Measurements from ENCODE around the gene MCL1.
"Not testable (repeated sequence)": the region's sequence is repeated elsewhere in the genome, so short reads cannot be mapped to it uniquely, and the experiment has no call there.

Gene MCL1

DNA sequence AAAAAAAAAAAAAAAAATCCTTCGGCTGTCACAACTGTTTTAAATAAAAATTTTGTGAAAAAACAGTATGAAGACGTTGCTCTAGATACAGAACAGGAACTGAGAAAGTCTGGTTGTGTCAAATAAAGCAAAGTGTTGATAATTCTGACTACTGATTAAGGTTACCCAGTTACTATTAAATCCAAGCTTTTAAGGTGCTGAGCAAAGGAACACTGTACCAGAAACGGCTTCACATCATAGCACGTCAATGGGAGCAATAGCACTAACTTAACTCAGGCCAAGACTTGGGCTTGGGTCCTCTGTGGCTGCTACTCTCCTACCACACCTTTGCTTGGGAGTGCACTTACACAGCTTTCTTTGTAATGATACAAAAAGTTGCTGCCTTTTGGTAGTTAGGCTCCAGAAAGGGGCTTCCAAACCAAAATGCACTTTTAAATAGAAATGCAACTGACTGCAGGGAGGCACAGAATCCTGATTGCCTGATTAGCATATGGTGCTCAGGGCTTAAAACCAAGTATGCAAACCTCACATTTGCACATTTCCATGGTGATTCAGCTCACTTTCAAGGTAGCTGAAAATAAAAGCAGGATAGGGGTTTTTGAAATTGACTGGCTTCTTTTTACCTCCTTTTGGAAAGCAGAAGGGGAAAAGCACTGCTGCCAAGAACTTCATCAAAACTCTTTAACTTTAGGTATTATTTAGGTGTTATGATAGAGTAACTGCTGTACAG, 6.3 kb downstream of the MCL1 start:
- H3K4me3 ChIP-seq (ENCODE audit: low read length): no peak overlapping the region
- DNase-seq (ENCODE audit: low read depth): peak; percentile 35
- TF ChIP-seq, protein P1, sequence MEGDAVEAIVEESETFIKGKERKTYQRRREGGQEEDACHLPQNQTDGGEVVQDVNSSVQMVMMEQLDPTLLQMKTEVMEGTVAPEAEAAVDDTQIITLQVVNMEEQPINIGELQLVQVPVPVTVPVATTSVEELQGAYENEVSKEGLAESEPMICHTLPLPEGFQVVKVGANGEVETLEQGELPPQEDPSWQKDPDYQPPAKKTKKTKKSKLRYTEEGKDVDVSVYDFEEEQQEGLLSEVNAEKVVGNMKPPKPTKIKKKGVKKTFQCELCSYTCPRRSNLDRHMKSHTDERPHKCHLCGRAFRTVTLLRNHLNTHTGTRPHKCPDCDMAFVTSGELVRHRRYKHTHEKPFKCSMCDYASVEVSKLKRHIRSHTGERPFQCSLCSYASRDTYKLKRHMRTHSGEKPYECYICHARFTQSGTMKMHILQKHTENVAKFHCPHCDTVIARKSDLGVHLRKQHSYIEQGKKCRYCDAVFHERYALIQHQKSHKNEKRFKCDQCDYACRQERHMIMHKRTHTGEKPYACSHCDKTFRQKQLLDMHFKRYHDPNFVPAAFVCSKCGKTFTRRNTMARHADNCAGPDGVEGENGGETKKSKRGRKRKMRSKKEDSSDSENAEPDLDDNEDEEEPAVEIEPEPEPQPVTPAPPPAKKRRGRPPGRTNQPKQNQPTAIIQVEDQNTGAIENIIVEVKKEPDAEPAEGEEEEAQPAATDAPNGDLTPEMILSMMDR (conservative IDR thresholded peaks at IDR 0.05; ENCODE audit: low read length): no peak

DNA sequence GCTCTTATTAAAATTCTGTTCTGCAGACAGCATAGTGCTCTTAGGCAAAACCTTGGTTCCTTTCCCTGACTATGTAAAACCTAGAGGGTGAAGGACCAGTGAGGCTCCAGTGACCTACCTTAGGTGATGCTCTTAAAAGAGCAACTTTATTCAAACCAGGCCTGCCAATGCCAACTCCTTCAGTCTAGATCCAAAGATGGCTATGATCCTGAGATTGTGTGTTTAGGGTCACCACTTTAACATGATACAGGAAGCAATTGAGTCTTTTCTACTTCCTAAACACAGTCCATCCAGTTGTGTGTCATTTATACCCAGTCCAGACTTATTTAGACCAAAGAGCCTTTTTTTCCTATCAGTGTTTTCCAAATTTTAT, 10.8 kb downstream of the MCL1 start:
- H3K4me3 ChIP-seq (ENCODE audit: low read length): no peak overlapping the region
- TF ChIP-seq, protein P1 (conservative IDR thresholded peaks at IDR 0.05; ENCODE audit: low read length): no peak

DNA sequence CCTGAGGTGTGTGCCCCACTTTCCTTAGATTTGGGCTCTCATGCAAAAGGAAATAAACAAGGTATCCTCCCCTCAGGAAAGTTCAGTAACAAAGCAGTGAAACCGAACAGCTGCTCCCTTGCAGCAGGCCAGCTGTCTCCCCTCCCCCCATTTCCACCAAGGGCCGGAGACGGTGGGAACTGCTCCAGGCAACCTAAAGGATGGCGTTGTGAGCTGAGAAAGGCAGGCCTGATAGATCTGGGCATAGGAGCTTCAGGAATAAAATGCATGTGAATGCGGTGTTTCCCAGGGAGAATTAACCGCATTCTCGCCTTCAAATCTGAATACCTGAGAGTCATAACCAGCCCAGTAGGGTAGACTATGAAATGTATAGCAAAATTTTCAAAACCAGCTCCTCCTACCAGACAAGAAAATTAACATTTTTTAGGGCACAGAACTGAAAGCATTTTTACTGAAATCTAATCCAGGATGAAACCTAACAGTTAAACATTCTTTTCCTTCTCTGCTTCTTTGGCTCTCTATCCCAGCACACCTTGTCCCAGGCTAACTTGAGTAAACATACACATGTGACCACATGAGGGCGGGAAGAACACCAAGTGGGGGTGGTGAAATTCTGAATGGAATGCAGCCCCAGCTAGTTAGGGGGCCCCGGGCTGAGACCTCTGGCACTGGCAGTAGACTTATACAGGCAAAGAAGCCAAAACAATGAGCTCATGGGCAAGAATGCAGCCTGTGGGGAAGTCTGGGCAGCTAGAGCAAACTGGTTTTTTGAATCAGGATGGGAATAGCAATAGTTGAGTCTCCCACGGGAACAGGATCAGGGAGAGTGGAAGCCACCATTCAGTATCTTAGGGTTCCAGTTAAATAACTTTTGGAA, 11.5 kb downstream of the MCL1 start:
- peak overlapping the region; percentile 45 for H3K4me3 ChIP-seq (ENCODE audit: low read length)
- TF ChIP-seq, protein P1 (conservative IDR thresholded peaks at IDR 0.05; ENCODE audit: low read length): no peak
- DNase-seq (ENCODE audit: low read depth): peak; percentile 99

More for the DNA sequence above, 10.8 kb downstream of the MCL1 start:
- DNase-seq (ENCODE audit: low read depth): no peak

DNA sequence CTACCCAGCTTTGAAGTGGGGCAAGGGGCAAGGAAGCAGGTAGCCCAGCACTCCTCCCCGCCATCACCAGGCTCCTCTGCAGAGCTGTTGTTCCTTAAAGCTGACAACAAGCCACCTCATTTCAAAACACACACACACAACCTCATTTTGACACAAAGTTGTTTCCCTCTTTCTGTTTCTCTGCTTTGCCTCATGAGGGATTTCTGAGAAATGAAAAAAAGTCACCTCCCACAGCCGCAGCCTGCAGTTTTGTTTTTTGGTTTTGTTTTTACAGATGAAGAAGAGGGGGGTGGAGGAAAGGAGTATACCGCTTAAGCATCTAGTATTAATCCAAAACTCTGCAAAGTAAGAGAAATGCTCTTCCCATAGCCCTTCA, 12.1 kb downstream of the MCL1 start:
- DNase-seq (ENCODE audit: low read depth): peak; percentile 54
- TF ChIP-seq, protein P1 (conservative IDR thresholded peaks at IDR 0.05; ENCODE audit: low read length): no peak
- peak overlapping the region; percentile 45 for H3K4me3 ChIP-seq (ENCODE audit: low read length)

DNA sequence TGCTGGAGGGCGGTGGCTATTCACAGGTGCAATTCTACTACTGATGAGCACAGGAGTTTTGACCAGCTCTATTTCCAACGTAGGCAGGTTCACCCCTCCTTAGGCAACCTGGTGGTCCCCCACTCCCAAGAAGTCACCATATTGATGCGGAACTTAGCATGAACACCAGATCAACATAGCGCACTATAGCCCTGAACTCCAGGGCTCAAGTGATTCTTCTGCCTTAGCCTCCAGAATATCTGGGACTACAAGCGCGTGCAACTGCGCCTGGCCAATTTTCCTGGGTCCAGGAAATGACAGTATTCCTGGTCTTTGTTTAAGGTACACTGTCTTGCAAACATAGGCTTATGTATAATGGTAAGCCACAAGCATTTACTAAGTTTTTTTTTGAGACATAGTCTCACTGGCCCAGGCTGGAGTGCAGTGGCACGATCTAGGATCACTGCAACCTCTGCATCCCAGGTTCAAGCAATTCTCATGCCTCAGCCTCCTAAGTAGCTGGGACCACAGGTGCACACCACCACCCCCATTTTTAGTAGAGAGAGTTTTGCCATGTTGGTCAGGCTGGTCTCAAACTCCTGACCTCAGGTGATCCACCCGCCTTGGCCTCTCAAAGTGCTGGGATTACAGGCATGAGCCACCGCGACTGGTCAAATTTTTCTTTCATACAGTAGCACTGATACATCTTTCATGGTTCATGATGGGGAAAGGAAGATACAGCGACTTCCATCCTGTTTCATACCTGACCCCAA, 12.6 kb downstream of the MCL1 start:
- TF ChIP-seq, protein P1 (conservative IDR thresholded peaks at IDR 0.05; ENCODE audit: low read length): no peak
- no peak for DNase-seq (ENCODE audit: low read depth)
- no peak overlapping the region; the same call in 1 of the 2 replicates for H3K4me3 ChIP-seq (ENCODE audit: low read length)

DNA sequence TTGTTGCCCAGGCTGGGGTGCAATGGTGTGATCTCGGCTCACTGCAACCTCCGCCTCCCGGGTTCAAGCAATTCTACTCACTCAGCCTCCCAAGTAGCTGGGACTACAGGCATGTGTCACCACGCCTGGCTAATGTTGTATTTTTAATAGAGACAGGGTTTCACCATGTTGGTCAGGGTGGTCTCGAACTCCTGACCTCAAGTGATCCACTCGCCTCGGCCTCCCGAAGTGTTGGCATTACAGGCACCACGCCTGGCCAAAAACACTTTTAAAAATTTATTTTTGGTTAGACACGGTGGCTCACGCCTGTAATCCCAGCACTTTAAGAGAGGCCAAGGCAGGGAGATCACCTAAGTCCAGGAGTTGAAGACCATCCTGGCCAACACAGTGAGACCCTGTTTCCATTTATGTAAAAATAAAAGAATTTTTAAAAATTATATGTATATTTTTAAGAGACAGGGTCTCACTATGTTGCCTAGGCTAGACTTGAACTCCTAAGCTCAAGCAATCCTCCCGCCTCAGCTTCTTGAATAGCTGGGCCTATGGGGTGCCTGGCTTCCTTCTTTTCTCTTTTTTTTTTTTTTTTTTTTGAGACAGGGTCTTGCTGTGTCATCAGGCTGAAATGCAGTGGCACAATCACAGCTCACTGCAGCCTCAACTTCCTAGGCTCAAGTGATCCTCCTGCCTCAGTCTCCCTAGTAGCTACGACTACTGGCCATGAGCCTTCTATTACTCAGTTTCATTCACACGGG, 14.0 kb downstream of the MCL1 start:
- not testable (repeated sequence) for DNase-seq (ENCODE audit: low read depth); H3K4me3 ChIP-seq (ENCODE audit: low read length)

All from AG10803 (cell line).